Tibial nerve (tissue), 4 donors: ENCODE data around the gene DRAXIN.

Experiments used
- CTCF ChIP-seq, 5 experiments: fragments of 200-600 bp in 3 of 5; fragments of 450-650 bp in 2 of 5; sonication (generic) in 3 of 5; IDR thresholded peaks; one replicate each; pipeline ENCODE4 v1.5.1; 2016 to 2019; ENCODE audit warnings: antibody characterized with exemption in 5 of 5, mild to moderate bottlenecking in 3 of 5, moderate library complexity in 2 of 5
- EP300 ChIP-seq, 2 donors: sonication (generic); formaldehyde crosslinking; IDR thresholded peaks; one replicate each; pipeline ENCODE4 v1.6.1; 2017; ENCODE audit warnings: antibody characterized with exemption in 2 of 2, mild to moderate bottlenecking in 1 of 2
- POLR2A ChIP-seq, 2 donors: fragments of 450-650 bp; IDR thresholded peaks; one replicate each; pipeline ENCODE4 v1.6.1; 2017; ENCODE audit warnings: antibody characterized with exemption in 2 of 2, mild to moderate bottlenecking in 2 of 2, moderate library complexity in 2 of 2

GRCh38 chr1:11700601-11701467, 9.3 kb downstream of the DRAXIN start:
- TF ChIP-seq POLR2A (IDR thresholded peaks at IDR 0.05) (no peak), EP300 (IDR thresholded peaks at IDR 0.05) (no peak), CTCF (IDR thresholded peaks at IDR 0.05) (no peak)
